ENCODE results near the gene REXO1.

- no peak for TF ChIP-seq ZNF253 (CRISPR knock-in tag; IDR thresholded peaks at IDR 0.05; ENCODE audit: borderline replicate concordance)
- TF ChIP-seq GABPB1 (CRISPR knock-in tag; IDR thresholded peaks at IDR 0.05) = no peak
- TF ChIP-seq, protein P1, sequence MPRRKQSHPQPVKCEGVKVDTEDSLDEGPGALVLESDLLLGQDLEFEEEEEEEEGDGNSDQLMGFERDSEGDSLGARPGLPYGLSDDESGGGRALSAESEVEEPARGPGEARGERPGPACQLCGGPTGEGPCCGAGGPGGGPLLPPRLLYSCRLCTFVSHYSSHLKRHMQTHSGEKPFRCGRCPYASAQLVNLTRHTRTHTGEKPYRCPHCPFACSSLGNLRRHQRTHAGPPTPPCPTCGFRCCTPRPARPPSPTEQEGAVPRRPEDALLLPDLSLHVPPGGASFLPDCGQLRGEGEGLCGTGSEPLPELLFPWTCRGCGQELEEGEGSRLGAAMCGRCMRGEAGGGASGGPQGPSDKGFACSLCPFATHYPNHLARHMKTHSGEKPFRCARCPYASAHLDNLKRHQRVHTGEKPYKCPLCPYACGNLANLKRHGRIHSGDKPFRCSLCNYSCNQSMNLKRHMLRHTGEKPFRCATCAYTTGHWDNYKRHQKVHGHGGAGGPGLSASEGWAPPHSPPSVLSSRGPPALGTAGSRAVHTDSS (CRISPR knock-in tag; conservative IDR thresholded peaks at IDR 0.05) = no peak
- TF ChIP-seq NFYB (CRISPR knock-in tag; IDR thresholded peaks at IDR 0.05) = no peak
- TF ChIP-seq, protein P2, sequence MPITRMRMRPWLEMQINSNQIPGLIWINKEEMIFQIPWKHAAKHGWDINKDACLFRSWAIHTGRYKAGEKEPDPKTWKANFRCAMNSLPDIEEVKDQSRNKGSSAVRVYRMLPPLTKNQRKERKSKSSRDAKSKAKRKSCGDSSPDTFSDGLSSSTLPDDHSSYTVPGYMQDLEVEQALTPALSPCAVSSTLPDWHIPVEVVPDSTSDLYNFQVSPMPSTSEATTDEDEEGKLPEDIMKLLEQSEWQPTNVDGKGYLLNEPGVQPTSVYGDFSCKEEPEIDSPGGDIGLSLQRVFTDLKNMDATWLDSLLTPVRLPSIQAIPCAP (CRISPR knock-in tag; IDR thresholded peaks at IDR 0.05; ENCODE audit: low read depth) = no peak
Measured at GRCh38 chr19:1822210-1822609, 26.1 kb downstream of the REXO1 start.

All from HepG2 (cell line).